A549 (cell line): ENCODE data around the gene ADAMTS20. TPM values are rescaled to one million over a fixed set of nuclear protein-coding genes. Genes with fewer than 3 reads are reported as not detected.

Experiments
- ATAC-seq, 2 experiments: fragments of 200-7000 bp in 1 of 2; fragments of >200 bp in 1 of 2; cut with Nextera tagmentation in 1 of 2; cut with Tn5 transposase in 1 of 2; 3 replicates each; pipeline versions ENCODE4 v1.8.0 to v1.9.1; 2018 to 2020; ENCODE audit warnings: mild to moderate bottlenecking in 1 of 2, moderate library complexity in 1 of 2
- CTCF ChIA-PET: fragments of 300-600 bp; sonication (Branson Sonifier 250); formaldehyde crosslinking; extraction: SDS; loops from one replicate; lab custom pipeline; 2021; ENCODE audit warnings: antibody characterized with exemption, inconsistent platforms; lab: Yijun Ruan, JAX
- POLR2A ChIA-PET: fragments of 350-600 bp; formaldehyde crosslinking; extraction: SDS; loops from one replicate; lab custom pipeline; 2021; ENCODE audit warnings: antibody characterized with exemption, inconsistent platforms; lab: Yijun Ruan, JAX
- DNase-seq, 2 experiments: peaks; one replicate each; pipeline versions ENCODE4 v3.0.0 to v3.0.0-alpha.2; 2011 to 2016; ENCODE audit warnings: low read depth in 1 of 2, low spot score in 1 of 2
- FAIRE-seq: peaks from 2 replicates; lab custom pipeline; 2011; peaks lifted over from hg19 to GRCh38; lab: Jason Lieb, UNC
- H3K27ac ChIP-seq, 2 experiments: fragments of >200 bp; sonication (Bioruptor Twin); formaldehyde crosslinking; 3 replicates each; pipeline ENCODE4 v1.5.1; 2016 to 2017
- H3K4me1 ChIP-seq: fragments of >200 bp; sonication (Bioruptor Twin); formaldehyde crosslinking; 3 replicates; pipeline ENCODE4 v1.6.1; 2016
- H3K4me2 ChIP-seq: fragments of >200 bp; sonication (Bioruptor Twin); formaldehyde crosslinking; 3 replicates; pipeline ENCODE4 v1.6.1; 2016
- H3K4me3 ChIP-seq: fragments of >200 bp; sonication (Bioruptor Twin); formaldehyde crosslinking; 3 replicates; pipeline ENCODE4 v1.5.1; 2016
- H3K9me3 ChIP-seq: fragments of >200 bp; sonication (Bioruptor Twin); formaldehyde crosslinking; 3 replicates; pipeline ENCODE4 v1.6.1; 2016
- CBX2 ChIP-seq: fragments of 200-600 bp; sonication (generic); IDR thresholded peaks from 2 replicates; pipeline ENCODE4 v1.6.1; 2016; ENCODE audit warnings: low read depth, mild to moderate bottlenecking, borderline replicate concordance
- CEBPB ChIP-seq, 2 experiments: fragments of >200 bp in 1 of 2; sonication (Bioruptor Twin) in 1 of 2; formaldehyde crosslinking in 1 of 2; IDR thresholded peaks; 2 replicates each; pipeline ENCODE4 v1.6.1; 2012 to 2016
- CHD2 ChIP-seq: fragments of 150-350 bp; IDR thresholded peaks from 2 replicates; pipeline ENCODE4 v1.6.1; 2014; ENCODE audit warnings: low read length; ENCODE audit not compliant: partially characterized antibody
- E2F6 ChIP-seq: IDR thresholded peaks from 2 replicates; pipeline ENCODE4 v1.6.1; 2012; ENCODE audit warnings: low read depth, borderline replicate concordance
- EHF ChIP-seq: fragments of 250-450 bp; sonication (Bioruptor Pico); IDR thresholded peaks from 2 replicates; pipeline ENCODE4 v1.5.0; 2020; ENCODE audit warnings: mild to moderate bottlenecking
- ESRRA ChIP-seq: fragments of 150-350 bp; IDR thresholded peaks from 2 replicates; pipeline ENCODE4 v1.6.1; 2014; ENCODE audit warnings: mild to moderate bottlenecking, low read length, borderline replicate concordance
- HDAC2 ChIP-seq: fragments of 200-600 bp; sonication (generic); IDR thresholded peaks from 2 replicates; pipeline ENCODE4 v1.6.1; 2016
- JUN ChIP-seq, 2 experiments: fragments of >200 bp; sonication (Bioruptor Twin); formaldehyde crosslinking; IDR thresholded peaks; 2 replicates in 1 of 2; 3 replicates in 1 of 2; pipeline ENCODE4 v1.6.1; 2016 to 2017
- KDM5A ChIP-seq: fragments of 200-600 bp; sonication (generic); IDR thresholded peaks from 2 replicates; pipeline ENCODE4 v1.6.1; 2016; ENCODE audit warnings: antibody characterized with exemption, mild to moderate bottlenecking
- MAFK ChIP-seq: fragments of 450-650 bp; IDR thresholded peaks from 2 replicates; pipeline ENCODE4 v1.6.1; 2014; ENCODE audit not compliant: partially characterized antibody
- MAZ ChIP-seq: fragments of 150-350 bp; IDR thresholded peaks from 2 replicates; pipeline ENCODE4 v1.6.1; 2014; ENCODE audit warnings: antibody characterized with exemption, low read depth, low read length, borderline replicate concordance
- MYC ChIP-seq: IDR thresholded peaks from 2 replicates; pipeline ENCODE4 v1.6.1; 2012; ENCODE audit warnings: mild to moderate bottlenecking, inconsistent platforms, low read length, improper control_type of control experiment, borderline replicate concordance
- NFE2L2 ChIP-seq: fragments of 150-350 bp; conservative IDR thresholded peaks from 2 replicates; pipeline ENCODE4 v1.6.1; 2014; ENCODE audit warnings: low read length
- NPAS2 ChIP-seq: fragments of 250-450 bp; sonication (Bioruptor Pico); IDR thresholded peaks from 2 replicates; pipeline ENCODE4 v1.8.0; 2022; ENCODE audit warnings: mild to moderate bottlenecking, moderate library complexity, borderline replicate concordance
- RCOR1 ChIP-seq: fragments of 150-350 bp; IDR thresholded peaks from 2 replicates; pipeline ENCODE4 v1.6.1; 2014; ENCODE audit warnings: antibody characterized with exemption, low read length, low read depth
- REST ChIP-seq: fragments of 200-600 bp; sonication (generic); IDR thresholded peaks from 2 replicates; pipeline ENCODE4 v1.6.1; 2016; ENCODE audit warnings: antibody characterized with exemption, mild to moderate bottlenecking, moderate library complexity
- RFX5 ChIP-seq: fragments of 450-650 bp; IDR thresholded peaks from 2 replicates; pipeline ENCODE4 v1.7.1; 2014; ENCODE audit warnings: antibody characterized with exemption, mild to moderate bottlenecking, moderate library complexity
- RNF2 ChIP-seq: fragments of 200-600 bp; sonication (generic); IDR thresholded peaks from 2 replicates; pipeline ENCODE4 v1.6.1; 2016; ENCODE audit warnings: low read depth, mild to moderate bottlenecking, antibody characterized with exemption, moderate library complexity, borderline replicate concordance
- SMC3 ChIP-seq: fragments of >200 bp; sonication (Bioruptor Twin); formaldehyde crosslinking; IDR thresholded peaks from 3 replicates; pipeline ENCODE4 v1.6.1; 2018; ENCODE audit warnings: inconsistent platforms
- SREBF2 ChIP-seq: fragments of 450-650 bp; IDR thresholded peaks from 2 replicates; pipeline ENCODE4 v1.6.1; 2014; ENCODE audit warnings: mild to moderate bottlenecking, moderate library complexity
- TFCP2L1 ChIP-seq: fragments of 250-450 bp; sonication (Bioruptor Pico); IDR thresholded peaks from 2 replicates; pipeline ENCODE4 v1.5.0; 2021; ENCODE audit warnings: mild to moderate bottlenecking
- WGBS: methylation state at CpG from one replicate; pipeline ENCODE4 v1.1.6; 2017; ENCODE audit errors: missing lambda C conversion rate; 5-methylcytosine and 5-hydroxymethylcytosine counted together
- polyA plus RNA-seq, 4 experiments: library from polyadenylated mRNA; depleted of rRNA in 3 of 4; stranded (reverse); fragments of >200 nt; fragmentation: RNase III in 1 of 4; extraction: RNeasy Plus Mini Kit Qiagen cat#74134 plus additional on column Dnase treatment in 1 of 4; gene quantifications; 2 replicates in 3 of 4; 3 replicates in 1 of 4; pipeline ENCODE4 v1.2.3, GENCODE V29; 2011 to 2017
- TF ChIP-seq, protein P1 (sequence below): fragments of 250-450 bp; sonication (Bioruptor Pico); IDR thresholded peaks from 2 replicates; pipeline ENCODE4 v1.5.0; 2021; ENCODE audit warnings: mild to moderate bottlenecking, moderate library complexity, borderline replicate concordance
- TF ChIP-seq, protein P2 (sequence below): fragments of >200 bp; sonication (Bioruptor Twin); formaldehyde crosslinking; IDR thresholded peaks from 3 replicates; pipeline ENCODE4 v1.6.1; 2016

ADAMTS20 gene
- polyA plus RNA-seq, 2 of the 4 experiments (the other 2 are of a cell fraction), result not detected

DNA sequence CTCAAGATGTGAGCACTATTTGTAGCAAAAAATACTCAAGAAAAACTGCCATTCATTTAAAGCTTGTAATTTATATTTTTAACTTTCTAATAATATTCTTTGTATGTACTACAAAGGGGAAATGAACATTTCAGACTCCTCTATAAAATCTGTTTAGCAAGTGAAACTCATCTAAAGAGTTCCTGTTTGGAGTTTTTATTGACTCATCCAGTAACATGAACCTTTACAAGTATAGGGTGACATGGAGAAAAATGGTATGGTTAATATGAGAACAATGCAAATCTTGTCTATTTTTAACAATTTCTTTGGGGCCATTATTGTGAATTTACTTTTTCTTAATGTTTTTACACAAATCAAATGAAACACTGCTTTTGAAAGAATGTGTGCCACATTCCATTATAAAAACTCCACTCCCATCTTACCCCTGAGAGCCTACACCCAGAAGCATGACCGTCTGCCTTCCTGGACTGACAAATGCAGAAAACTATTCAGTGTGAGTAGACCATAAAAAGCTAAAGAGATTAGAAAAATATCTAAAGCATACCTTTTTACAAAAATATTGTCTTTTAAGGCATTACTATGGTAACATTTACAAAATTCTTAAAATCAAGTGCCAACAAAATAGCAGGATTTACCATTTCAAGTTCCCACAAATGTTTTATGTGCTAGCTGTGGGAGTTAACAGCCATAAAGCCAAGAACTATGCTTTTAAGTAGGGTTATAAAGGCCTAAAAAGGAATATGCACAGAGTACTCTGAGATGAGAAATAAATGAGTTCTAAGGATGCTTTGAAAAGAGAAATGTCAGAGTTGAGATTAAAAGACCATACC, 144.0 kb downstream of the ADAMTS20 start:
- Histone ChIP-seq H3K9me3 (no peaks in the 10 kb centered on the region), H3K27ac (no peak overlapping the region), H3K4me2 (no peak overlapping the region), H3K4me1 (no peaks in the 10 kb centered on the region), H3K4me3 (no peak overlapping the region)
- CTCF ChIA-PET, result no interaction called here
- POLR2A ChIA-PET, result no interaction called here
- TF ChIP-seq, protein P1, sequence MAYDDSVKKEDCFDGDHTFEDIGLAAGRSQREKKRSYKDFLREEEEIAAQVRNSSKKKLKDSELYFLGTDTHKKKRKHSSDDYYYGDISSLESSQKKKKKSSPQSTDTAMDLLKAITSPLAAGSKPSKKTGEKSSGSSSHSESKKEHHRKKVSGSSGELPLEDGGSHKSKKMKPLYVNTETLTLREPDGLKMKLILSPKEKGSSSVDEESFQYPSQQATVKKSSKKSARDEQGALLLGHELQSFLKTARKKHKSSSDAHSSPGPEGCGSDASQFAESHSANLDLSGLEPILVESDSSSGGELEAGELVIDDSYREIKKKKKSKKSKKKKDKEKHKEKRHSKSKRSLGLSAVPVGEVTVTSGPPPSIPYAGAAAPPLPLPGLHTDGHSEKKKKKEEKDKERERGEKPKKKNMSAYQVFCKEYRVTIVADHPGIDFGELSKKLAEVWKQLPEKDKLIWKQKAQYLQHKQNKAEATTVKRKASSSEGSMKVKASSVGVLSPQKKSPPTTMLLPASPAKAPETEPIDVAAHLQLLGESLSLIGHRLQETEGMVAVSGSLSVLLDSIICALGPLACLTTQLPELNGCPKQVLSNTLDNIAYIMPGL (CRISPR knock-in tag), result no peak
- no peak for TF ChIP-seq SREBF2
- TF ChIP-seq NPAS2 (CRISPR knock-in tag), result no peak
- TF ChIP-seq NFE2L2, result no peak
- TF ChIP-seq MAZ, result no peak
- no peak for TF ChIP-seq E2F6
- TF ChIP-seq JUN (IDR thresholded peaks at IDR 0.05), result no peak
- TF ChIP-seq RFX5, result no peak
- TF ChIP-seq MAFK, result no peak
- TF ChIP-seq SMC3, result no peak
- no peak for TF ChIP-seq REST
- no peak for TF ChIP-seq EHF (CRISPR knock-in tag)
- no peak for TF ChIP-seq CHD2
- no peak for TF ChIP-seq RCOR1
- DNase-seq (no peak), FAIRE-seq (no peak), ATAC-seq (no peak)
- WGBS, result 22% methylated on average over 1 of the region's 1 CpG

GRCh38 chr12:43406801-43407200, 145.2 kb downstream of the ADAMTS20 start:
- Histone ChIP-seq H3K4me3 (no peak overlapping the region), H3K9me3 (no peaks in the 10 kb centered on the region), H3K27ac (no peak overlapping the region), H3K4me2 (no peak overlapping the region), H3K4me1 (no peaks in the 10 kb centered on the region)
- WGBS, result 19% methylated on average over 1 of the region's 1 CpG
- ChIA-PET CTCF (no interaction called here), POLR2A (no interaction called here)
- ATAC-seq (no peak), FAIRE-seq (no peak), DNase-seq (no peak)
- TF ChIP-seq MAZ (no peak), CEBPB (IDR thresholded peaks at IDR 0.05) (no peak), ESRRA (no peak), CBX2 (no peak), TFCP2L1 (no peak), RNF2 (no peak), KDM5A (no peak), MYC (no peak), HDAC2 (no peak)
- TF ChIP-seq, protein P2, sequence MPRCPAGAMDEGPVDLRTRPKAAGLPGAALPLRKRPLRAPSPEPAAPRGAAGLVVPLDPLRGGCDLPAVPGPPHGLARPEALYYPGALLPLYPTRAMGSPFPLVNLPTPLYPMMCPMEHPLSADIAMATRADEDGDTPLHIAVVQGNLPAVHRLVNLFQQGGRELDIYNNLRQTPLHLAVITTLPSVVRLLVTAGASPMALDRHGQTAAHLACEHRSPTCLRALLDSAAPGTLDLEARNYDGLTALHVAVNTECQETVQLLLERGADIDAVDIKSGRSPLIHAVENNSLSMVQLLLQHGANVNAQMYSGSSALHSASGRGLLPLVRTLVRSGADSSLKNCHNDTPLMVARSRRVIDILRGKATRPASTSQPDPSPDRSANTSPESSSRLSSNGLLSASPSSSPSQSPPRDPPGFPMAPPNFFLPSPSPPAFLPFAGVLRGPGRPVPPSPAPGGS, result no peak
